Activated B cell treated with CpG ODN at 0.5 μM for 24 hours (primary cell): Measurements from ENCODE around the gene AQP1. TPM values are rescaled to one million over a fixed set of nuclear protein-coding genes. Genes with fewer than 3 reads are reported as not detected.

Source experiments
- ATAC-seq: fragments of 200-7000 bp; cut with Tn5 transposase; one replicate; pipeline ENCODE4 v1.10.0; 2021; ENCODE audit warnings: low read depth, mild to moderate bottlenecking, moderate library complexity
- CTCF ChIA-PET: fragments of 350-600 bp; sonication (Branson Sonifier 250); formaldehyde crosslinking; loops from one replicate; lab custom pipeline; 2021; ENCODE audit warnings: antibody characterized with exemption; lab: Charles Lee
- POLR2A ChIA-PET: fragments of 350-600 bp; sonication (Branson Sonifier 250); formaldehyde crosslinking; loops from one replicate; lab custom pipeline; 2021; ENCODE audit warnings: antibody characterized with exemption; lab: Charles Lee
- DNase-seq: peaks from one replicate; pipeline ENCODE4 v3.0.0; 2022
- H3K27ac Mint-ChIP-seq: one replicate; pipeline ENCODE4 v1.8.0; 2020; ENCODE audit warnings: mixed read lengths
- H3K27me3 Mint-ChIP-seq: one replicate; pipeline ENCODE4 v1.8.0; 2021; ENCODE audit warnings: mixed read lengths
- H3K36me3 Mint-ChIP-seq: one replicate; pipeline ENCODE4 v1.8.0; 2021; ENCODE audit warnings: low read depth, mixed read lengths
- H3K4me1 Mint-ChIP-seq: one replicate; pipeline ENCODE4 v1.8.0; 2021; ENCODE audit warnings: mixed read lengths
- H3K4me3 Mint-ChIP-seq: one replicate; pipeline ENCODE4 v1.8.0; 2020; ENCODE audit warnings: mild to moderate bottlenecking, mixed read lengths
- H3K9me3 Mint-ChIP-seq: one replicate; pipeline ENCODE4 v1.8.0; 2020; ENCODE audit warnings: mixed read lengths
- intact Hi-C: fragments of 100-400 bp; cut with micrococcal nuclease; formaldehyde crosslinking; loops from one replicate; pipeline ENCODE4 v1.15.1; 2024
- total RNA-seq: library from RNA; stranded (reverse); gene quantifications from 2 replicates; pipeline ENCODE4 v1.2.3, GENCODE V29; 2022
- TF ChIP-seq, protein P1 (sequence below): fragments of 200-600 bp; IDR thresholded peaks from one replicate; pipeline ENCODE4 v1.8.0; 2022; ENCODE audit warnings: antibody characterized with exemption, mild to moderate bottlenecking

Gene AQP1
- total RNA-seq, 1 donor from 2014 or later: 0.44 TPM

DNA sequence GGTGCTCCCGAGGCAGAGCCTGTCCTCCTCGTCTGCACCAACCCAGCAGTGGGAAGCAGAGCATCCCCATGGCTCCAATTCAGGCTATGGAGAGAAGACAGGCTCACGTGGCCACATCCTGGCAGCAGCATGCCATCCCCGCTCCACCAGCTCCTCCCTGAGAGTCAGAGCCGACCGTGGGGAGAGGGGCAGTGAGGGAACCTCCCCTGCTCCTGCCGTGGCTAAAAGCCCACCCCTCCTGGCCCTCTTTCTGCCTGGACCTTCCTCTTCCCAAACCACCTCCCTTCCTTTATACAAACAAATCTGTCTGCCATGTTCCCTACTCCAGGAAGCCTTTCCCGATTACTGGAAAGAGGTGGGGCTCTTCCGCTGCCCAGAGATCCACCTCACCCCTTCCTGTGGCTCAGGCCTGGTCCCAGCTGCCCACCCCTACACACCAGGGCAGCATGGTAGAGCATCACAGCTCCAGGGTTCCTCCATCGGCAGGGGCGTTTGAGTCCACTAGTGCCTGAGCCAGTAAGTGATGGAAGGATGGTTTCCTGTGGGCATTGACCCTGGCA is 10.8 kb upstream of the AQP1 start:
- TF ChIP-seq, protein P1, sequence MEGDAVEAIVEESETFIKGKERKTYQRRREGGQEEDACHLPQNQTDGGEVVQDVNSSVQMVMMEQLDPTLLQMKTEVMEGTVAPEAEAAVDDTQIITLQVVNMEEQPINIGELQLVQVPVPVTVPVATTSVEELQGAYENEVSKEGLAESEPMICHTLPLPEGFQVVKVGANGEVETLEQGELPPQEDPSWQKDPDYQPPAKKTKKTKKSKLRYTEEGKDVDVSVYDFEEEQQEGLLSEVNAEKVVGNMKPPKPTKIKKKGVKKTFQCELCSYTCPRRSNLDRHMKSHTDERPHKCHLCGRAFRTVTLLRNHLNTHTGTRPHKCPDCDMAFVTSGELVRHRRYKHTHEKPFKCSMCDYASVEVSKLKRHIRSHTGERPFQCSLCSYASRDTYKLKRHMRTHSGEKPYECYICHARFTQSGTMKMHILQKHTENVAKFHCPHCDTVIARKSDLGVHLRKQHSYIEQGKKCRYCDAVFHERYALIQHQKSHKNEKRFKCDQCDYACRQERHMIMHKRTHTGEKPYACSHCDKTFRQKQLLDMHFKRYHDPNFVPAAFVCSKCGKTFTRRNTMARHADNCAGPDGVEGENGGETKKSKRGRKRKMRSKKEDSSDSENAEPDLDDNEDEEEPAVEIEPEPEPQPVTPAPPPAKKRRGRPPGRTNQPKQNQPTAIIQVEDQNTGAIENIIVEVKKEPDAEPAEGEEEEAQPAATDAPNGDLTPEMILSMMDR: no peak
- ChIA-PET POLR2A (no interaction called here), CTCF (no interaction called here)
- Mint-ChIP-seq H3K36me3 (no peaks in the 10 kb centered on the region), H3K27me3 (peaks cover 2% of the 10 kb centered on the region), H3K4me3 (no peak overlapping the region), H3K27ac (no peak overlapping the region), H3K9me3 (no peaks in the 10 kb centered on the region), H3K4me1 (no peaks in the 10 kb centered on the region)
- intact Hi-C loops: no loop called here
- no peak for ATAC-seq
- DNase-seq: no peak

- TF ChIP-seq, protein P1: no peak
- DNase-seq (no peak), ATAC-seq (no peak)
- ChIA-PET POLR2A (no interaction called here), CTCF (no interaction called here)
- Mint-ChIP-seq H3K27me3 (no peaks in the 10 kb centered on the region), H3K4me1 (no peaks in the 10 kb centered on the region), H3K4me3 (no peak overlapping the region), H3K36me3 (no peaks in the 10 kb centered on the region), H3K9me3 (no peaks in the 10 kb centered on the region), H3K27ac (no peak overlapping the region)
- intact Hi-C loops: no loop called here
Measured at GRCh38 chr7:30901856-30902255, 9.8 kb upstream of the AQP1 start.

- TF ChIP-seq, protein P1: no peak
- Mint-ChIP-seq H3K4me3 (no peak overlapping the region), H3K36me3 (no peaks in the 10 kb centered on the region), H3K27ac (no peak overlapping the region), H3K9me3 (no peaks in the 10 kb centered on the region), H3K4me1 (no peaks in the 10 kb centered on the region), H3K27me3 (no peaks in the 10 kb centered on the region)
- ATAC-seq (no peak), DNase-seq (no peak)
- intact Hi-C loops: no loop called here
- CTCF ChIA-PET: no interaction called here
- POLR2A ChIA-PET: no interaction called here
Measured at GRCh38 chr7:30902466-30902865, 9.2 kb upstream of the AQP1 start.

GRCh38 chr7:30903146-30903545 is 8.5 kb upstream of the AQP1 start:
- ATAC-seq (no peak), DNase-seq (no peak)
- Mint-ChIP-seq H3K4me3 (no peak overlapping the region), H3K27ac (no peak overlapping the region), H3K27me3 (no peaks in the 10 kb centered on the region), H3K36me3 (no peaks in the 10 kb centered on the region), H3K4me1 (no peaks in the 10 kb centered on the region), H3K9me3 (no peaks in the 10 kb centered on the region)
- ChIA-PET POLR2A (no interaction called here), CTCF (no interaction called here)
- intact Hi-C loops: no loop called here
- TF ChIP-seq, protein P1: no peak

DNA sequence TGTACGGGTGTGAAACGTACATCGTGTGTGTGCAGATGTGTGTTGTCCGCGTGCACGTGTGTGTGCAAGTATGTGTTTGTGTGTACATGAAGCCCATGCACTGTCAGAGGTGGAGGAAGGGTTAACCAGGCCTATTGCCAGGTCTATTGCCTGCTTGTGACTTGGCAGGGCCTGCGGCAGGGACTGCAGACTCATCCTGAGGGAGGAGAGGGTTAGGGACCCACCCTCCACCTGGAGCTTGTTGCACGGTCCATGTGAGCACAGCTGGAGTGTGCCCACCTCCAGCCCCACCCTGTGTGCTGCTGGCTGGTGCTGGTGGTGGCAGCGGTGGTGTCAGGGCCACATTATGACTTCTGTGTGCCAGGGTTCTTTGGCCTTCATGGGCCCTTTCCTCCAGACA is 7.1 kb upstream of the AQP1 start:
- ATAC-seq (no peak), DNase-seq (no peak)
- TF ChIP-seq, protein P1: no peak
- Mint-ChIP-seq H3K9me3 (no peaks in the 10 kb centered on the region), H3K27me3 (no peaks in the 10 kb centered on the region), H3K4me1 (no peaks in the 10 kb centered on the region), H3K4me3 (no peak overlapping the region), H3K36me3 (no peaks in the 10 kb centered on the region), H3K27ac (no peak overlapping the region)
- POLR2A ChIA-PET: no interaction called here
- intact Hi-C loops: no loop called here
- CTCF ChIA-PET: no interaction called here
